Measurements from ENCODE around the gene HOXD12.

The HOXD12 gene

DNA sequence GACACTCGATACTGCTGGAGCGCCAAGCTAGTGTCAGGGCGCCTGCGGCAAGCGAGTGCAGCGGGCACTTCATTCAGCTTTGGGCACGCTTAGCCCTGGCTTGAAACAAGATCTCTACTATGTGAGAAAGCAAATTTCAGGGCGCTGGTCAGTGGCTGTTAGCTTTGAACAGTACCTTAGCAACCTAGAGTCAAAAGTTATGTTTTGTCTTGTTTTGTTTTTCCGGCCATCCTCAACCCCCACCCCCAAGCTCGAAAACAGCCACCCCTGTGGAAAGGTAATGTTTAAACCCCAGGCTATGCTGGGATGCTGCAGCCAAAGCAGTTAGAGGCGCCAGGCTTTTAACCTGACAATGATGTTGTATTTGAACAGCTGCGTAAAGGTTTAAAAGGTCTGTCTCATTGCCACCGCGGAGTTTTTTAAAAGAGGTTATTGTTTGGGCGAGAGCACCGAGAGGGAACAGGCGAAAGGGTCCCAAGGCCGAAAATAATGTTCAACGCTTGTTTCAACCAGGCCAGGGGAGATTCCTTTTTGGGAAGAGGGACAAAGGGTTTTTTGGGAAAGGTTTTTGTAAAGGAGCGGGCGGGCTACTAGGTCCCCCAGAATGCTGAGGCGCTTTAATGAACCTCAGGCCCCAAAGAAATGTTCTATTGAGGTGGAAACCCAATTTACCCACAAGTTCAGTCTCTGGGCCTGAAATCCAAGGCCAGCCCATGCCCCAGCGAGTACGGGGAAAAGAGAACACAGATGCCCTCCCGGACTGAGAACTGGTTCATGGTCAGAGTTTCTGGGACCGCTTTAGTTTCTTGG, 14.7 kb downstream of the HOXD12 start:
- Mint-ChIP-seq H3K27me3 (peaks cover 32% of the 10 kb centered on the region), H3K4me3 (no peak overlapping the region), H3K4me1 (peaks cover 6% of the 10 kb centered on the region), H3K36me3 (no peaks in the 10 kb centered on the region), H3K9me3 (peaks cover 1% of the 10 kb centered on the region), H3K27ac (no peak overlapping the region)
- DNase-seq (ENCODE audit: low spot score in 2 of 2) (no peak), ATAC-seq (ENCODE audit: low read depth) (no peak)

DNA sequence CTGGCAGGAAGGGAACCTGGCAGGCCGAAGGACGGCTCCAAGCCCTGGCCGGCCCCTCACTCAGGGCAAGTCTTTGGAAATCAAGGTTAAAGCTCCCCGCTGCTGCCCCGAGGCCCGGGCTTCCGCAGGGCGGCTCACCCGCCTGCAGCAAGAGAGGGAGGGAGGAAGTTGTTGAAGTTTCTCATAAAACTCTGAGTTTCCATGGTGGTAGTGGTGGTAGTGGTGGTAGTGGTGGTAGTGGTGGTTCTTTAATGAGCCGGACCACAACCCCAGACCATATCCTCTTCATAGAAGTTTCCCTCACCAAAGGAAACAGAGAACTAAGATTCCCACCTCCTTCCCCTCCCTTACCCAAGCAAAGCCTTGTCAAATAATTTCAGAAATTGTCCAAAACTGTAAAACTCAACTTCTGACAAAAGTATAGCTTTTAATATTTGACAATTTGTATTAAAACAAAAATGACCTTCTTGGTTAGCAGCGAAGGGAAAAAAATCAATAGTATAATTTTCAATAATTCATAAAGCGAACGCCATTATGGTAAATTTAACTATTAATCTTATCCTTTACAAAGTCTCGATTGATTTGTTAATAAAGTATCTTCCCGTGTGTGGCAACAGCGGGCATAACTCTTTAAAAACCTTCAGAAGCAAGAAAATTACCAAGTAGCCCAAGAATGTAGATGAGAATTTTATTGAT, 15.5 kb downstream of the HOXD12 start:
- DNase-seq (ENCODE audit: low spot score in 2 of 2) (no peak), ATAC-seq (ENCODE audit: low read depth) (no peak)
- H3K4me3 Mint-ChIP-seq = no peak overlapping the region
- no peak overlapping the region for H3K27ac Mint-ChIP-seq
- H3K4me1 Mint-ChIP-seq = peaks cover 6% of the 10 kb centered on the region
- H3K27me3 Mint-ChIP-seq = peaks cover 33% of the 10 kb centered on the region
- no peaks in the 10 kb centered on the region for H3K9me3 Mint-ChIP-seq
- H3K36me3 Mint-ChIP-seq = no peaks in the 10 kb centered on the region

DNA sequence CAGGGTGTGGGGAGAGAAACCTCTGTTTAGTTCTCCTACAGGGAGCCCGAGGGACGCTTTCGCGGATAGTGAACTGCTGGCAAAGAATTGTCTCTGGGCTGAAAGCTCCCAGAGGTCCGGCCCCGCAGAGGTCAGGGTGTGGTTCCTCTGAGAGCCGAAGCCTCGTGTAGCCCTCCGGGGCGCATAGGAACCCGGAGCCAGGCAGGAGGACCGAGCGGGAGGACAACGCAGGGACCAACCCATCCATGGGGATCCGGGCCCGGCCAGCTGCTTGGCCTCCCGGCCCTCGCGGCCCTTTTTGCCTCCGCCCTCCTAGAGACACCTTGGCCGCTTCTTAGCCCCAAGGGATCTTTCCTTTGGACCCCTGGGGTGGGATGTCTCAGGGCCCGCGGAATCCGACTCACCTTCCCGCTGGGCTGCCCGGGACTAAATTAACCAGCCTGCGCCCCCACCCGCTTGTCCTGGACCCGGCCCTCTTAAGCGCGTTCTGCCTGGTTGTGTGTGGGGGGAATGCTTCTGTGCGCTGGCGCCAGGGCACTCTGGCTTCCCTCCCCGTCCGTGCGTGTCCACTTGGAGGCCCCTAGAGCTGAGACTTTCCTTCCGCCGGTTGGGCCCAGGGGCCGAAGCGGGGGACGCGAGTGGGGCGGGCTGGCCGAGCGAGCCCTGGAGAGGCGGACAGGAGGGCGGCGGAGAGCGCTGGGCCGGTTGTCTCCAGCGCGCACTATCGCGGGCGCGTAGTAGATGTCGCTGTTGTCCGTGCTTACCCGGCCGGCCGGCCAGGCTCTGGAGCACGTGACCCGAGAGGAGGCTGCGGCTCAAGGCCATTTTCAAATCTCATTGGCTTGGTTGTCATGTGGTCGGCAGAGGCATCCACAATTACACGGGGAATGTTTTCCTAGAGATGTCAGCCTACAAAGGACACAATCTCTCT, 16.6 kb downstream of the HOXD12 start, which contains the start of gene HOXD10:
TSS of gene HOXD10 (plus strand) at position 896 of the 931 bp plus-strand sequence. CDS start 56 bp downstream, outside the sequence.
- Mint-ChIP-seq H3K36me3 (no peaks in the 10 kb centered on the region), H3K27me3 (peaks cover 37% of the 10 kb centered on the region), H3K4me1 (peaks cover 5% of the 10 kb centered on the region), H3K9me3 (no peaks in the 10 kb centered on the region), H3K4me3 (no peak within 1 kb of the TSS), H3K27ac (no peak within 1 kb of the TSS)
- DNase-seq (ENCODE audit: low spot score in 2 of 2) = no peak
- no peak for ATAC-seq (ENCODE audit: low read depth)

DNA sequence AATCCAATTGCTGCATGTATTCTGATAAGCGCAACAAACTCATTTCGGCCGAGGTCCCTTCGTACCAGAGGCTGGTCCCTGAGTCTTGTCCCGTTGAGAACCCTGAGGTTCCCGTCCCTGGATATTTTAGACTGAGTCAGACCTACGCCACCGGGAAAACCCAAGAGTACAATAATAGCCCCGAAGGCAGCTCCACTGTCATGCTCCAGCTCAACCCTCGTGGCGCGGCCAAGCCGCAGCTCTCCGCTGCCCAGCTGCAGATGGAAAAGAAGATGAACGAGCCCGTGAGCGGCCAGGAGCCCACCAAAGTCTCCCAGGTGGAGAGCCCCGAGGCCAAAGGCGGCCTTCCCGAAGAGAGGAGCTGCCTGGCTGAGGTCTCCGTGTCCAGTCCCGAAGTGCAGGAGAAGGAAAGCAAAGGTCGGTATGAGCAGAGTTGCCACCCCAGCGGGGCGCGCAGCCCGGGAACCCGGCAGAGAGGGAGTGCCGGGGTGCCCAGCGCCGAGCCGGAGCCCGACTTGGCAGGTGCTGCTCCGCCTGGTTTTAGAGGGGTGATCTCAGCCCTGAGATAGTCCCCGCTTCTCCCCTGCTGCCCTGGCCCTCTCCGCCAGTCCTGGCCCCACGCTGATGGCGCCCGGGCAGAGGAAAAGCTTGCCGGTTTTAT, 17.7 kb downstream of the HOXD12 start:
- Mint-ChIP-seq H3K27me3 (peaks cover 35% of the 10 kb centered on the region), H3K4me3 (no peak overlapping the region), H3K4me1 (peaks cover 4% of the 10 kb centered on the region), H3K9me3 (no peaks in the 10 kb centered on the region), H3K36me3 (no peaks in the 10 kb centered on the region), H3K27ac (no peak overlapping the region)
- ATAC-seq (ENCODE audit: low read depth) = no peak
- DNase-seq (ENCODE audit: low spot score in 2 of 2) = no peak

DNA sequence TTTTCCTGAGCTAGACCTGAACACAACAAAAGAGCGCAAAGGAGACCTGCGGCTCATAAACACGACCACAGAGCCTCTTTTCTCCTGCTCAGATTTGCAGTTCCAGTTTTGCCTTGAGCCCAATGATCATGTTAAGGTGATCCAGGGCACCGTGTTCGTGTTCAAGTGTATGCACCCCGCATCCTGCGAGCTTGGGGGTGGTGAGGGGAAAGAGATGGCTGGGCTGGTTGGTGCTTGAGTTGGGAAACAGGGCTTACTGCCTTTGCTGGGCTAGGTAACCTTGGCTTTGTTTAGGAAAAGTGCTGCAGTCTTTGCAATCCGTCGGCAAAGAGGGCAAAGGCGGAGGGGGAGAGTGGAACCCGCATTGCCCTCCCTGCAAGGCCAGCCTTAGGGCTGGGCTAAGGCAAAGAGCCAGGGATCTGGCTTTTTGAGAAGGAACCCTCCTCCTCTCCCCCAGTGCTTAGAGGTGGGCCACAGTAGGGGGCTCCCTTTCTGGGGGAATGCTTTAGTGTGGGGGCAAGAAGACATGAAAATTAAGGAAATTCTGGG, 18.3 kb downstream of the HOXD12 start:
- Mint-ChIP-seq H3K9me3 (no peaks in the 10 kb centered on the region), H3K4me1 (peaks cover 4% of the 10 kb centered on the region), H3K4me3 (no peak overlapping the region), H3K27me3 (peaks cover 35% of the 10 kb centered on the region), H3K27ac (no peak overlapping the region), H3K36me3 (no peaks in the 10 kb centered on the region)
- no peak for ATAC-seq (ENCODE audit: low read depth)
- no peak for DNase-seq (ENCODE audit: low spot score in 2 of 2)

DNA sequence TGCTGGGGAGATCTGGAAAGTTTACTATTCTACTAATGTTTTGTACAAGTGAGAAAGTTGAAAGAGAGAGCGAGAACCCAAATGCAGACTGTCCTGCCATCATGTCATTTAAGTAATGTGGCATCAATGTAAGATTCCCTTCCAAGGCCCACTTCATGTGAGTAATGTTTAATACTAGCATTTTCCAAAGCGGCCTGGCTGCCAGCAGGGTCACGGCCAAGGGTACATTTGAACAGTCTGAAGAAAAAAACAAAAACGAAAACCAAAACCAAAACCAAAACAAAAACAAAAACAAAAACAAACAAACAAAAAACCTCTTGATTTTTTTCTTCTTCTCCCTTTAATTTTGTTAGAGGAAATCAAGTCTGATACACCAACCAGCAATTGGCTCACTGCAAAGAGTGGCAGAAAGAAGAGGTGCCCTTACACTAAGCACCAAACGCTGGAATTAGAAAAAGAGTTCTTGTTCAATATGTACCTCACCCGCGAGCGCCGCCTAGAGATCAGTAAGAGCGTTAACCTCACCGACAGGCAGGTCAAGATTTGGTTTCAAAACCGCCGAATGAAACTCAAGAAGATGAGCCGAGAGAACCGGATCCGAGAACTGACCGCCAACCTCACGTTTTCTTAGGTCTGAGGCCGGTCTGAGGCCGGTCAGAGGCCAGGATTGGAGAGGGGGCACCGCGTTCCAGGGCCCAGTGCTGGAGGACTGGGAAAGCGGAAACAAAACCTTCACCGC, 19.2 kb downstream of the HOXD12 start:
- no peak overlapping the region for H3K27ac Mint-ChIP-seq
- DNase-seq (ENCODE audit: low spot score in 2 of 2) = no peak
- no peak overlapping the region for H3K4me3 Mint-ChIP-seq
- H3K9me3 Mint-ChIP-seq = no peaks in the 10 kb centered on the region
- no peaks in the 10 kb centered on the region for H3K36me3 Mint-ChIP-seq
- H3K27me3 Mint-ChIP-seq = peaks cover 36% of the 10 kb centered on the region
- H3K4me1 Mint-ChIP-seq = peaks cover 4% of the 10 kb centered on the region
- no peak for ATAC-seq (ENCODE audit: low read depth)

DNA sequence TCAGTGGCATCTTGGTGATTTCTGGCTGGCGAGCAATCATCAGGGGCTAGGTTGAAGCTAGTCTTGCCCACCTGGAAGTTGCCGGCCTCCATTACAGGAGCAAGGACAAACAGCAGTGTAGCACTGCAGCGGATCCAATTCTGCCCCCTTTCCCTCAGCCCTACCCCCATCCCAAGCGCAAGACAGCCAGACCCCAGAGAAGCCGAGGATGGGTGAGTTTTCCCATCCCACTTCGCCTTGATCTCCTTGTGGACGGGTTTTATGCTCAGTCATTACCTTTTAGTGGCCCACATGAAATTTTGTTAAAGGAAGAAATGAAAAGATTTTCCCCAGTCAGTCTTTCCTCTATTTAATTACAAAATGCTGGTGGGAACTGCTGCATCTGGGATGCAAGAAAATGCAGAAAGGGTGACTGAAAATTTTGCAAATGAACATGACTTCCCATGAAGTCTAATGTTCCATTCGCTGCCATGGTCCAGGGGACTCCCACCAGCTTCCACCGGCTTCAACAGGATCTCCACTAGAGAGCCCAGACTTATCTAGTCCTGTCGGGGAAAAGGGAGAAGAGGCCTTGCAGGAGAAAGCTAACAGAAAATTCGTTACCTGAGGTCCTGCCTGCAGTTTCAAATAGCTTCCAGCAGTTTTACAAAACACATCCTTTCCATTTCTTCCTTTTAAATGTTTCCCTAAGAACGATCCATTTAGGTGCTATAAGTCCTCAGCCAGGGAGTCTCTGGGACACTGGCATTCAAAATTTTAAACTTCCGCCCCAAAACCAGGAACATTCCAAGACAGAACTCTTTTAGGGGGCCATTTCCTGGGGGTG, 21.0 kb downstream of the HOXD12 start:
- Mint-ChIP-seq H3K9me3 (no peaks in the 10 kb centered on the region), H3K4me1 (peaks cover 4% of the 10 kb centered on the region), H3K36me3 (no peaks in the 10 kb centered on the region), H3K4me3 (no peak overlapping the region), H3K27me3 (peaks cover 41% of the 10 kb centered on the region), H3K27ac (no peak overlapping the region)
- ATAC-seq (ENCODE audit: low read depth) = no peak
- no peak for DNase-seq (ENCODE audit: low spot score in 2 of 2)

DNA sequence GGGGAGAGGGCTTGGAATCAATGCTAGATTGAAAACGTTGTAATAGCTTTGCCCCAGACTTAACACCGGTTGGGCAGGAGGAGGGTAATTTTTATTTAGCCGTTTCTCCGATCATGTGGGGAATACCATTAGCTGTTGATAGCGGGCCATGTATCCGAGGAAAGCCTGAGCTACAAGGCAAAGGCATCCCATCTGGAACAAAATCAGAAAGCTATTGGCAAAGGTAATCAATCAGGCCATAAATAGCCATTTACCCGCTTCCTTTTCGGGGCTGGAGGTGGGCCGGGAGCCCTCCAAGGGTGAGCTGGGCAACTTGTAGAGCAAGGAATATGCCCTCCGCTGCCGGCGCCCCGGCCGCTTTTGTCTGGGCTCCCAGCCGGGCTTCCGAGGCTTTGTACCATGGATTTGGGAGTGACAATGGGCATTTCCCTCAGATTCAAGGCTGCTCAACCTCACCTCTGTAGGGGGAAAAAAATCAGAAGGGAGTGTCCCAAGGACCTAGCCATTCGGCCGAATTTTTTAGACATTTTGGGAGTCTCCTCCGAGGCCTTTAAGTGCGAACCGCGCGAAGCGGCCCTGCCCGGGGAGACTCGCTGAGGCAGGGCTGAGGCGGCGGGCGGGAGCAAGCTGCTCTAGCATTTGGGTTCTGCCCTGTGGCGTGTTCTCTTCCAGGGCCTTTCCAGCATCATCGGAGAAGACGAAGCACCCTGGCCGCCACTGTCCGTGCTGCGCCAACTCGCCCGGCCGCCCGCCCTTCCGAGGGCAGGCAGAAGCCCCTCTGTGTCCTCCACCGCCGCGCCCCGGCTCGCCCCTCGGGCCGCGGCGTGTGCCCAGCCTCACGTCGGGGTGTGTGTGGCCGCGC, 21.8 kb downstream of the HOXD12 start:
- Mint-ChIP-seq H3K27ac (no peak overlapping the region), H3K4me3 (no peak overlapping the region), H3K36me3 (no peaks in the 10 kb centered on the region), H3K4me1 (peaks cover 4% of the 10 kb centered on the region), H3K9me3 (no peaks in the 10 kb centered on the region), H3K27me3 (peaks cover 40% of the 10 kb centered on the region)
- ATAC-seq (ENCODE audit: low read depth) = no peak
- DNase-seq (ENCODE audit: low spot score in 2 of 2) = no peak

DNA sequence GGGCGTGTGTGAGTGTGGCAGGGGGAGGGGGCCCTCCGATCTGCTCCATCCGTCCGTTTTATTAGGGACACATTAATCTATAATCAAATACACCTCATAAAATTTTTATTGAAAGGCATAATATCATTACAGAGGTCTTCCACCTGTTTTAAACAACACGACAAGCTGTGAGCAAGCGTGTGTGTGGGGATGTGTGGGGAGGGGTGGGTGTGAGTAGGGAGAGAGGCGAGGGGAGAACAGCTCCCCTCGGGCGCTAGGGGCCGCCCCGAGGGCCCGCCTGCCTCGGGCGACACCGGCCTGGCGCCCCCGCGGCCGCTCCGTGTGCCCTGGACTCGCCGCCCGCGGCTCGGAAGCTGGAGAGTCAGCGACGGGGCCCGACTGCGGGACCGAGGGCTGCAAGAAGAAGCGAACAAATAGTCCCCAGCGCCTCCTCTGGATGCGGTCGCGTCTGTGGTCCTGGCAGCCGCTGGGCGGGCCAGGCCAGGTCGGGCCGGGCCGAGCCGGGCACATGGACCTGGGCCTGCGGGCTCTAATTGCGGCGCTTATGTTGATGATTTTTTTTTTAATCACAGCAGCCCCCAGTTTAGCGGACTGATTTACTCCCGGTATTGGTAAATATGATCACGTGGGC, 22.6 kb downstream of the HOXD12 start:
- no peak overlapping the region for H3K4me3 Mint-ChIP-seq

DNA sequence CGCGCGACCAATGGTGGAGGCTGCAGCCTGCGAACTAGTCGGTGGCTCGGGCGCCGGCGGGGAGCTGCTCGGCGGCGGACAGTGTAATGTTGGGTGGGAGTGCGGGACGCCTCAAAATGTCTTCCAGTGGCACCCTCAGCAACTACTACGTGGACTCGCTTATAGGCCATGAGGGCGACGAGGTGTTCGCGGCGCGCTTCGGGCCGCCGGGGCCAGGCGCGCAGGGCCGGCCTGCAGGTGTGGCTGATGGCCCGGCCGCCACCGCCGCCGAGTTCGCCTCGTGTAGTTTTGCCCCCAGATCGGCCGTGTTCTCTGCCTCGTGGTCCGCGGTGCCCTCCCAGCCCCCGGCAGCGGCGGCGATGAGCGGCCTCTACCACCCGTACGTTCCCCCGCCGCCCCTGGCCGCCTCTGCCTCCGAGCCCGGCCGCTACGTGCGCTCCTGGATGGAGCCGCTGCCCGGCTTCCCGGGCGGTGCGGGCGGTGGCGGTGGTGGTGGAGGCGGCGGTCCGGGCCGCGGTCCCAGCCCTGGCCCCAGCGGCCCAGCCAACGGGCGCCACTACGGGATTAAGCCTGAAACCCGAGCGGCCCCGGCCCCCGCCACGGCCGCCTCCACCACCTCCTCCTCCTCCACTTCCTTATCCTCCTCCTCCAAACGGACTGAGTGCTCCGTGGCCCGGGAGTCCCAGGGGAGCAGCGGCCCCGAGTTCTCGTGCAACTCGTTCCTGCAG, 23.3 kb downstream of the HOXD12 start, which contains the start of gene HOXD9:
TSS of gene HOXD9 (plus strand) at position 37 of the 728 bp plus-strand sequence. CDS start at position 87, 50 bp downstream.
- ATAC-seq (ENCODE audit: low read depth) (no peak), DNase-seq (ENCODE audit: low spot score in 2 of 2) (no peak)
- Mint-ChIP-seq H3K9me3 (no peaks in the 10 kb centered on the region), H3K27me3 (peaks cover 36% of the 10 kb centered on the region), H3K27ac (no peak within 1 kb of the TSS), H3K36me3 (no peaks in the 10 kb centered on the region), H3K4me1 (peaks cover 4% of the 10 kb centered on the region), H3K4me3 (no peak within 1 kb of the TSS)

More for the DNA sequence above, 22.6 kb downstream of the HOXD12 start:
- Mint-ChIP-seq H3K4me1 (peaks cover 4% of the 10 kb centered on the region), H3K27ac (no peak overlapping the region), H3K36me3 (no peaks in the 10 kb centered on the region), H3K9me3 (no peaks in the 10 kb centered on the region), H3K27me3 (peaks cover 35% of the 10 kb centered on the region)
- no peak for DNase-seq (ENCODE audit: low spot score in 2 of 2)
- ATAC-seq (ENCODE audit: low read depth) = no peak

Measured in memory B cell (primary cell).